NCI-H510A (cell line): ENCODE data around the gene CEBPZOS.

Source experiments
- DNase-seq: peaks from one replicate; lab custom pipeline; 2025; lab: John Stamatoyannopoulos, UW

The CEBPZOS gene

DNA sequence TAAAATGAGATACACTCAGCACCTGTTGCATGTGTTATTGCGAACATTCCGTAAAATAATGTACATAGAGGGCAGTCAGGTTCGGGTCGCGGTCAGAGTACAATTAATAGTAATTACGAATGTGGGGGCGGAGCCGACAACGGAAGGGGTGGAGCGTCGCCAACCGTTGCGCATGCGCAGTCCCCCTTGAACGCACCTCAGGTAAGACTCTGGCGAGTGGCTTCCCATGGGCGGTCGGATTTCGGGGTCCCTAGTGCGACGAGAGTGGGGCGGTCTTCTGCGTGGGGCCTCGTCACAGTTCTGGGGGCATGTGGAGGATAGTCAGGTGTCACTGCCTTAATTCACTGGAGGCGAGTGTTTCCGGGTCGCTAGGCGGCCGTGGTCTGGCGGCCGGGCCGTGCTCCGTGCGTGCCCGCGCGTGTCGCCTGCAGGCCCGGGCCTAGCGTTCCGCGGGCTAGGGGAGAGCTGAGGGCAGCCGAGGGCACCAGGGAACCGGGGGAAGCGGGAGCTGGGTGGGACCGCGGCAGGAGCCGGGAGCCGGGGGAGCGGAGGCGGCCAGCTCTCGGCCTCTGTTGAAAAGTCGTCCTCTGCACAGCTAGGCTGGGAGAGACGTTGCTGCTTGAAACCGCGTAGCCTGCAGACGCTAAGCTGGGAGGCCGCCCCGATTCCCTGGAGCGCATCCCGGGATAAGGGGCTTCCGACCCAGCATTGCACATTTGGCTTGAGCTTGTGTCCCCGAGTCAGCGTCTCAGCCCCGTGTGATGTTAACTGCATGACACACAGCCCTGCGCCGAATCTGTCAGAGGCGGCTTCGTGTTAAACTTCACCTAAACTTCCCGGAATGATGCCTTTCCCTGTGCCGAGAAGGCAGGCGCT is at the start of gene CEBPZOS:
Gene CEBPZOS (plus strand): TSS at position 177 of the 876 bp plus-strand sequence. CDS start 3,209 bp downstream, outside the sequence.
- DNase-seq: peak; percentile 46

DNA sequence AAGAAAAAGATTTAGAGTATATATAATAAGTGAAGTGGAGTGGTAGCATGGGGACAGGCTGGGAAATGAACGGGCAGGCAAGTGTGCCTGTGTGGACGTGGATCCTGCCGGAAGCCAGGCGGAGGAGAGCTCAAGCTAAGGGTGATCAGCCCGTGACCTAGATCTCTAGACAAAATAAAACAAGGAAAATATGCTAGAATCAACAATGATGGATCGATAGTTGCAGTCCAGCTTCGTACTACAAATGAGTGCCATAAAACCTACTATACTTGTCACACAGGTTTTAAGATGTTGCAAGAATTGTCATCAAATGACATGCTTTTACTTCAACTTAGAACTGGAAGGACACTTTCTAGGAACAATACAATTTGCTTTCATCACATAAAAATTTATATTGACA is 48.0 kb upstream of the CEBPZOS start:
- no peak for DNase-seq

DNA sequence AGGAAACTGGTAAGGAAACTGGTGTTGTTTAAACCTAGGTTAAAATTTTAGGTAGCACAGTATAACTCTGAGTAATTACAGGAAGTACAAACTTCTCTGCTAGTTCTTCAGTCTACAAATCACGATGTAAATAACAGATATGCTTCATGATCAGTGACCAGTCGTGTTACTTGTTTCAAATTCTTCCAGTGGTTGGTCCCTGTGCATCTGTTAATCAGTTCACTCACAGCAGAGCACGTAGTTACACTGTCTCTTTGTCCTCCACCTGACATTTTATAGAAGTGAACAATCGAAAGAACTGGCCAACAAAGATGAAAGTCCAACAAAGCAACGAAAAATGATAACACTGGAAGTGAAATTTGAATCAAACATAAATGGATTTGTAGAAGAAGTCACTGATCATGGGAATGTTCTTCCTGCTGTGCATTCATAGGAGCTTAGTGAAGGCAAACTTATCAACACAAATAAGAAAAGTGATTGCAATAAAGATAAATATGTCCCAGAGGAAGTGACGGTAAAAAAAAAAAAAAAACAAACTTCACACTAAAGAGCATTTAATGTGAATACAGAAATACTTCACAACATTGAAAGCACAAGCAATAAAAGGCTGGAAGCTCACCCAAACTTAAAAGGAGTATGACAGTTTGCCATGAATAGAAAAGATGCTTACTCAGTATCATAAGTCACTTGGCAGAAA is 46.5 kb upstream of the CEBPZOS start:
- no peak for DNase-seq

DNA sequence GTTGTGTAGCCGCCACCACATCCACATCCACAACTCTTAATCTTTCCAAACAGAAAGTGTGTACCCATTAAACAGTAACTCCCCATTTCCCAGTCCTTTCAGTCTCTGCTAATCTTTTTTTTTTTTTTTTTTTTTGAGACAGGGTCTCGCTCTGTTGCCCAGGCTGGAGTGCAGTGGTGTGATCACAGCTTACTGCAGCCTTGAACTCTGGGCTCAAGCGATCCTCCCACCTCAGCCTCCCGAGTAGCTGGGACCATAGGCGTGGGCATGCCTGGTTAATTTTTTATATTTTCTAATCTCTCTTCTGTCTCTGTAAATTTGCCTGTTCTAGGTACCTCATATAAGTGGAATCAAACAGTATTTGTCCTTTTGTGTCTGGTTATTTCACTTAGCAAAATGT is 43.1 kb upstream of the CEBPZOS start:
- DNase-seq: no peak

DNA sequence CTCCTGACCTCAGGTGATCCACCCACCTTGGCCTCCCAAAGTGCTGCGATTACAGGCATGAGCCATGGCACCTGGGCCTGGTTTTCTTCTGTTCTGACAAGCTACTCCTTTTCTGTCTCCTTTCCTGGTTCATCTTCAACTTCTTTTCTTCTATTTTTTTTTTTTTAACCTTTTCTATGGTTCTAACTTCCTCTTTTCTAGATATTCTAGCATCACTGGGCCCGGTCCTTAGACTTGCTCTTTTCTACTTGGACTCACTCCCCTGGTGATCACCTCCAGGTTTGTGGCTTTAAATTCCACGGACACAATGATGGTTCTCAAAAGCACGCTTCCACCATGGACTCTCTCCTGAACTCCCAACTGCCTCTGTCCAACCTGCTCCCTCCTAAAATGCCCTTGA is 41.5 kb upstream of the CEBPZOS start:
- DNase-seq: no peak

DNA sequence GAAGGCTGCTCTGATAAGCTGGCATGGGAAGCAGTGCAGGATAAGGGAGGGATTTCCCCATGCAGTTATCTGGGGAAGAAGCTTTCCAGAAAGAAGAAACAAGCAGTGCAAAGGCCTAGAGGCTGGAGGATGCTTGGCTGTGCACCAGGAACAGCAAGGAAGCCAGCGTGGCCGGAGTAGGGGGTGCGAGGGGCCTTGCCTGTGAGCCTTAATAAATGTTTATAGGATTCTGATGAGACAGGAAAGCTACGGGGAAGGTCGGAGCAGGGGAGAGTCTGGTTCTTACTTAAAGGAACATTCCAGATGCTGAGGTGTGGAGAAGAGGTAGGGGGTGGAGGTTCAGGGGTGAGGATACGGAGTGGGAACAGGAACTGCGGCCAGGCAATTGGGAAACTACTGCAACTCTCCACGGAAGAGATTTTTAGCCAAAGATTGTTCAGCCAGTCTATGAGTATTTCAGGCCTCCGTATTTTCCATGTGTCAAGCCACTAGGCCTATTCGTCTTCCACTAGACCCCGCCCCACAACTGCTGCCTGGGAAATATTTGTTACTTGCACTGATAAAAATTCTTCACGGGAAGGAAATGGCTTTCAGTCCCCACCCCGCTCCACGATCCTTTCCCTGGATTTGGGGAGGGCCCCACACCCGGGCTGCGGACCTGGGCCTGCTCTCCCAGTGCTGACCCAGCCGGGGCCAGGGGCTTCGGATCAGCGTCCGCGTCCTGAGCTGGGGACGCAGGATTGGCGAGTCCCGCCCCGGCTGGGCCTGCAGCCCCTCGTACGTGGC is 40.0 kb upstream of the CEBPZOS start:
- DNase-seq: peak; percentile 32

DNA sequence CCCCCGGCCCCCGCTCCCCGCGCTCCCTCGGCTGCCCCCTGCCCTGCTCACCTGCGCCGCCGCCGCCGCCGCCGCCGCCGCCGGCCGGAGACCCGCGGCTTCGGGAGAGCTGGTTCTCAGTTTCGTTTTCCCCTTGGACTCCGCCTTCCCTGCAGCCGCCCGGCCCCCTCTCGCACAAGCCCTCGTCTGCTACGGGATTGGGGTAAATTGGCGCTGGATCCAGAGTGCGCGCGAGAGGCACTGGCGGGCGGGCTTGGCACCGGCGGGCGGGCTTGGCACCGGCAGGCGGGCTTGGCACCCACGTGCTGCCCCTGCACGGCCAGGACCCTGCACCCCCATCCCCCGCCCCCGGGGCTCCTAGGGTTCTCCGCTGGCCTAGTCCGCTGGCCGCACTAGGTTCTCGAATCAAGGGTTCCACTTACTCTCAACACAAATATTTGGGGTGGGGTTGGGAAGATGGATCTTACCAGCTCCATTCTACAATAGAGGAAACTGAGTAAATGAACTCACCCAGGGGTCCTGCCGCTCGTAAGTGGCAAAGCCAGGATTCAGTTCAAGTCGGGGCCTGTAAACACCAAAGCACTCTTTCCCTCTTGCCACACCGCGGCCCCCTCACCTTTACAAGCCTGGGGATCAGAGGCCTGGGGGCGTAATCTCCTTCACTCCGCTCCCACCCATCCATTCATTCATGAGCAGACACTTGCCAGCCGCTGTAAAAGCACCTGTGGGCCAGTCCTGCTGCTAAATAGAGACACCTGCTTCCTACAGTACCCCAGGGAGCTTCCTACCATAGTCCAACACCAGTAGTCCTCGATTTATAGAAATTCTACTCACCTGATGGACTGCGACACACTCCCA is 39.2 kb upstream of the CEBPZOS start, which contains the start of gene EIF2AK2:
Gene EIF2AK2 (minus strand): TSS at position 124 of the 858 bp plus-strand sequence. CDS start 9,174 bp downstream, outside the sequence.
- peak; percentile 67 for DNase-seq

DNA sequence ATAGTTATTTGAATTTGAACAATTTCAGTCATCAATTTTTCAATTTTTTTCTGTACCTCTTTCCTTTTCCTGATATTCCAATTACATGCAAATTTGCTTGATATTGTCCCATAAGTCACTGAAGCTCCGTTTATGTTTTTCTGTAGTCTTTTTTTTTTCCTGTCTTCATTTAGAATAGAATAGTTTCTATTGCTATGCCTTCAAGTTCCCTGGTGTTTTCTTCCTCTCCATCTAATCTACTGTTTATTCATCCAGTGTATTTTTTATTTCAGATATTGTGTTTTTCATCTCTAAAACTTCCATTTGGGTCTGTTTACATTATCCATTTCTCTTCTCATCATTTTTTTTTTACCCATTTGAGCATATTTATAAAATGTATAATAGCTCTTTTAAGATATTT is 31.5 kb upstream of the CEBPZOS start:
- DNase-seq: no peak

DNA sequence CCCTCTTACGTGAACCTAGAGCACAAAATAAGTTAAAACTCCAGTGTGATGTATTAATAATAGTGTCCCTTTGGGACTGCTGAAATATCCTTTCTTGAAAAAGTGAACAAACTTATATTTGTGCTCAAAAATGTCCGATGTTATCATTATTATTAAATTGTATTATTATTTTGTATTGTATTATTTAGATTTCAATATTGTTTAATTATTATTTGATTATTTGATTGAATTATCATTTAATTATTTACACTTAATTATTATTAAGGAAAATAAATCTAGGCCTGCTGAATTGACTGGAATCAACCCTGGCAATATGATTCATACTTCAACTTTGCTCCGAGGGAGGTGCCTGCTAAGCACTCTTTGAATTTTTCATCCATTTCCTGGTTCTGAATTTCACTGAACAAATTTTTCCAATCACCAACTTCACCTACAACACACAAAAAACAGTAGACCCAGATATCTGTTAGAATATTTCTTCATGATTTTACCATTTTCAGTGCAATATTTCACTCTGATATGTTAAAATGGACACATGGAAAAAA is 28.6 kb upstream of the CEBPZOS start:
- no peak for DNase-seq

DNA sequence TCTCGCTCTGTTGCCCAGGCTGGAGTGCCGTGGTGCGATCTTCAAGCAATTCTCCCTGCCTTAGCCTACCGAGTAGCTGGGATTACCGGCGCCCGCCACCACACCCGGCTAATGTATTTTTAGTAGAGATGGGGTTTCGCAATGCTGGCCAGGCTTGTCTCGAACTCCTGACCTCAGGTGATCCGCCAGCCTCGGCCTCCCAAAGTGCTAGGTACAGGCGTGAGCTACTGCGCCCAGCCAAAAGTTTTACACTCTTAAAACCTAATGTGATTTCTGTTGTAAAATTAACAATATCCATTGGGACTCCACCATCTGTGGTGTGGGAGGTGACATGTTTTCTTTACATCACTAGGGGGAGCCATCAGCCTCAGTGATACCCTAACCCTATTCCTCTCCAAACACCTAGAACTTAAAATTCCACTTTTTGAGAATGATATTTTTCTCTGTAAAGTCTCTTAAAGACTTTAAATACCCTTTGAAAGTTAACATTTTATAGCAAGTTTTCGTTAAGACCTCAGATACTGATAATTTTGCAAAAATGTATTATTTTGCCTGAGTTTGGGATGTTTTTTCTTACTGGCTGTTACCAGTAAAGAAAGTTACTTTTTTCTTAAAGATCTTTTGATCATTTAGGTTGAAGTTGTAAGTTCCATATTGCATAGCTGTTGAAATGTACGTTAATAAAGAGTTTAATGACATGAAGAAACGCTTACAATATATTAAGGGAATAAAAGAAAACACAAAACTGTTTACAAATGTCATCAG is 27.9 kb upstream of the CEBPZOS start:
- no peak for DNase-seq

DNA sequence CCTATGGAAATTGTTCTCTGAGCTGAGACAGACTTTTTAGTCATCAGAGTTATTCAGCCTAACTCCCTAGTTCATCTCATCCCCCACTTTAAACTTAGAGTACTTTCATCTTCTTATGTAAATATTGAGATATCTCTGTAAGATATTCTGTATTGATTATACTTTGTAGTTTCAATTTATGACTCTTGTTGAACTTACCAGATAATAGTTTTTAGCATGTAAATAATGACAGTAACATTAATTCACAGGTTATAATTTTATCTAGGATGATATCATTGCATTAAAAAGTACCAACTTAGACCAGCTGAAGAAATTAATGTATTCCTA is 24.7 kb upstream of the CEBPZOS start:
- DNase-seq: no peak

DNA sequence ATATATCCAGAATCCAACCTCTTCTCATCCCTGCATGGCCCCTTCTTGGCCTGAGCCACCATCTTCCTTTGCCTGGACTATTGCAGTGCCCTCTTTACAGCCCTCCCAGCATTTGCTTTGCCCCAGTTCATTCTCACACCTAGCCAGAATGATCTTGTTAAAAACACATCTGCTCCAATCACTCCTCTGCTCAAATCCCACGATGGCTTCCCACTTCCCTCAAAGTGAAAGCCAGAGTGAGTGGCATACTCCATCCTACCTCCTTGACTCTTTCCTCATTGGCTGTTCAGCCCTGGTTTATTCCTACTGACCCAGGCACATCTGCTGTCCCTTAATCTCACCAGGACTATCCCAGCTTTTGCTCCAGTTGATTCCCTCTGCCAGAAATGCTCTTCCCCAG is 22.6 kb upstream of the CEBPZOS start:
- DNase-seq: no peak

DNA sequence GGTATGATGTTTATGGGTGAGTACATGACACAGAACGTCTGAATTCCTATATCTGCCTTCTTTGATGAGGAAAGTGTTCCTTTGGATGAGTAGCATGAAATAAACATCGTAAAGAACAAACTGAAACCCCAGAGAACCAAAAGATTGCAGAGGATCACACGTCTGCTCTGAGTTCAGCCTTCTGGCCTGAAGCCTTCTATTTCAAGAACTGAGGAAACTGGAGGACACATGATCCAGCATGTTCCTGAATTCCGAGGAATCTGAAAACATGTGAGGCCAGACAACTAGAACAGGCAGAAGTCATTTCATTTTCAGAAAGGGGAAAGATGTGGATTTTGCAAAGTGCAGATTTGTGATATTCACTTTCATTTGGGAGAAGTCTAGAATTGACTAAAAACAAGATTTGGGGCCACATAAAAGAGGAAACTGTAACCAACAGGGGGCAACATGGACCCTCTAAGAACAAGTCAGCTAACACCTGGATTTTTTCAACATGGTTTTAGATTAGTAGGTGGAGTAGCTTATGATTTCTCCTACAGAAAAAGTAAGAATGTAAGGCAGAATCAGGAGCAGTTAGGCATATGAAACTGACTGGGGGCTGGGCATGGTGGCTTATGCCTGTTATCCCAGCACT is 16.2 kb upstream of the CEBPZOS start:
- no peak for DNase-seq

DNA sequence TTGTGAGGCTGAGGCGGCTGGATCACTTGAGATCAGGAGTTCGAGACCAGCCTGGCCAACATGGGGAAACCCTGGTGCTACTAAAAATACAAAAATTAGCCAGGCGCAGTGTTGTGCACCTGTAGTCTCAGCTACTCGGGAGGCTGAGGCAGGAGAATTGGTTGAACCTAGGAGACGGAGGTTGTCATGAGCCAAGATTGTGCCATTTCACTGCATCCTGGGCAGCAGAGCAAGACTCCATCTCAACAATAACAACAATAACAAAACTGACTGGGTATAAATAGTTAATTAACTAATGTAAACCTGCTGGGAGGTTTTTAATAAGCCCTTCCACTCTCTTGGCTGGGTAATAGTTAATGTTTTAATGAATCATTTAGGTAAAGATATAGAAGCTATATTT is 15.7 kb upstream of the CEBPZOS start:
- no peak for DNase-seq

DNA sequence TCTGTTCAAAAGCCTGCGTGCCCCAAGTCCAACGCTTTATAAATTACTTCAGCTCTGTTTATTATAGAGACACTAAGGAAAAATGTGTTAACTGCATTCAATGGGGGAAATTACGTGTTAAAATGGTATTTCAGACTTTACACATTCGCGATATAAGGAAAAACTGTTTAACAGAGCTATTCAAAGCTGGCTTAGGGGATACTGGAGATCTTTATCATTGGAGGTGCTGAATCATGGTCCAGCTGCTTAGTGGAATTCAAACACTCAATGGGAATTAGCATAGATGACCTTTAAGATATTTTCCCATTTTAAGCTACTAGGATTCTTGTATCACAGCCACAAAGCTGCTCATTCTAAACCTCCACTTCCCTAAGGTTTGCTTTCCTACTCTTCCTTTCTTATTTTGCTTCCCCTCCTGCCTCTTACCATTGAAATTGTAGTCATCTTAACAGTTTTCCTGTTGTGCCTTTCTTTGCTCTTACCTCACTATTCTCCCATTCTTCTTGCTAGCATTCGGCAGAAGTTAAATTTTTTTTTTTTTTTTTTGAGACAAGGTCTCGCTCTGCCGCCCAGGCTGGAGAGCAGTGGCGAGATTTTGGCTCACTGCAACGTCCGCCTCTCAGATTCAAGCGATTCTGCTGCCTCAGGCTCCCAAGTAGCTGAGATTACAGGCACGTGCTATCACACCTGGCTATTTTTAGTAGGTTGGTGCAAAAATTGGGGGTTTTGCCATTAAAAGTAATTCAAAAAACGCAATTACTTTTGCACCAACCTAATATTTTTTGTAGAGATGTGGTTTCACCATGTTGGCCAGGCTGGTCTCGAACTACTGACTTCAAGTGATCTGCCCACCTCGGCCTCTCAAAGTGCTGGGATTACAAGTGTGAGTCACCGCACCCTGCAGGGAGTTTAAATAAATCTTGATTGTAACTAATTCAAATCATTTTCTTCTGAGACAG is 14.3 kb upstream of the CEBPZOS start:
- no peak for DNase-seq

DNA sequence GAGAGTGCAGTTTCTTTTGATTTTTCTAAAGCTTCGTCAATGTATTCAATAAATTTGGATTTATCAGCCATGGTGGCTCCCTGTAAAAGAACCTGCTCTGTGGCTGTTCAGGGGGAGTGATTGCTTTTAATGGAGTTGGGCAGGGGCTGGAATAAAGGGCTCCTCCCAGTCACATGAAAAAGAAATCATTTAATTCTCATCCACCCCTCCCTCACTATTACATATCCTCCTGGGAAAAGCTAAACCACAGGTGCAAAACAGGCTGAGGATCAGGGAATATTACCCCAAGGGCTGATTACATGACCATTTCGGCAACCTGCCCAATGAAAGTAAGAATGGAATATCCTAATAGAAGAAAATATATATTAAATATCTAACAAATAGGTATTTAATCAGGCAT is 7.7 kb upstream of the CEBPZOS start, which contains the start of gene SULT6B1:
Gene SULT6B1 (minus strand): TSS at position 101 of the 400 bp plus-strand sequence. CDS start 30 bp downstream, at position 71.
- DNase-seq: no peak

DNA sequence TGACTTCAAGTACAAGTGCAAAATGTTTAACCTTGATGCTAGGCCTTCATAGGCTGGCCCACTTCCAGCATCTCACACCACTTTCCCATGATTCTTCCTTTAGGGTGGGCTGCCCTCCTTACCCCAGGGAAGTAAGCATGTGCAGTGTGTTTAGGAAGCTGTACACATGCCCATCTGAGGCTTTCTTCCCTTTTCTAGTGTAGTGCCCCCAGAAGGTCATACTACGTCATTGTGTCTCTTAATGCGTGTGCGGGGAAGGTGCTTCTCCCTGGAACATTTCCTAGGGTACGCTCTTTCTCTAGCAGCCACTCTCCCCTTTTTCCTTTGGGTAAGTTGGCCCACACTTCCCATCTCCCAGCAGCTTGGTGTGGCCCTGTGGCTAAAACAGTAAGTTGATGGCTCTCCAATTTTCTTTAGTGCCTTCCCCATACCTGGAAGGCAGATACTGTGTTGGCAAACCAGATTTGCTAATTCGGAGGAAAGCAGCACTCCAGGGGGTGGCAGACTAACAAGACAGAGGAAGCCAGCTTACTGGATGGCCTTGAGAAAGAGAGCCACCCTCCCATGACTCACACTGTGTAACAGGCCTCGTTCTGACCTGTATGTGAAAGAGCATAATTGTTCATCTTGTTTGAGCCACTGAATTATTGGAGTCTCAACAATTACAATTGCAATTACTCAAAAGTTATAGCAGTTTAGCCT is 6.7 kb upstream of the CEBPZOS start:
- no peak for DNase-seq

DNA sequence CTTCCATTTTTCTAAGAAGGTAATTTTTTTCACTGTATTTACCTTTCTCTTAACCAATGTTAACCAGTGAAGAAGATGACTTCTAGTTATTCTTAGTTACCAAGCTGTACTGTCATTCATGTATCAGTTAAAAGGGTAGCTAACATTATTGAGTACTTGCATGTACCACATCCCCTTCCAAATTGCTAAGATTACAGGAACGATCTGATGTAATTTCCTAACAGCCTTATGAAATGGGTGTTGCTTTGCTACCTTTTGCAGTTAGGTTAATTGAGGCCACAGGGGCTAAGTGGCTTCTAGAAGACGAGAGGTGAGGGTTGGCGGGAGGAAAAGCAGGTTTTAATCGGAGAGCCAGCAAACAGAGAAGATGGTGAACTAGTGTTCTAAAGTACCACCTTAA is 6.0 kb upstream of the CEBPZOS start:
- no peak for DNase-seq
